Midbrain (tissue), 1 donor: ENCODE measurements around the gene SBF2.
"Not testable (repeated sequence)": the region's sequence is repeated elsewhere in the genome, so short reads cannot be mapped to it uniquely, and the experiment has no call there.

Experiments
- DNase-seq: peaks from one replicate; lab custom pipeline; 2025; lab: John Stamatoyannopoulos, UW

Gene SBF2

DNA sequence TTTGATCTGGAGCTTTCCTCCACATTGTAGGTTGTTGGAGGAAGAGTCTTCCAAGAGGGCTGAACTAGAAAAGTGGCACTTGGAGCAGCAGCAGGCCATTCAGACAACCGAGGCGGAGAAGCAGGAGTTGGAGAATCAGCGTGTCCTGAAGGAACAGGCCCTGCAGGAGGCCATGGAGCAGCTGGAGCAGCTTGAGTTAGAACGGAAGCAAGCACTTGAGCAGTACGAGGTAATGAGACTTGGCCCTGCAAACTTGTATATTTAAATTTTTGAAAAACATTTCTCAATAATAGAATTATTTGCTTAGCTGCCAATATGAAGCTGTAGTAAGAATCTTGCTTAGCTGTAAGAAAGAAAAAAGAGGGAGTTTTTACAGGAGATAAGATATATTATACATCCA lies 546.2 kb downstream of the SBF2 start:
- DNase-seq, result no peak

DNA sequence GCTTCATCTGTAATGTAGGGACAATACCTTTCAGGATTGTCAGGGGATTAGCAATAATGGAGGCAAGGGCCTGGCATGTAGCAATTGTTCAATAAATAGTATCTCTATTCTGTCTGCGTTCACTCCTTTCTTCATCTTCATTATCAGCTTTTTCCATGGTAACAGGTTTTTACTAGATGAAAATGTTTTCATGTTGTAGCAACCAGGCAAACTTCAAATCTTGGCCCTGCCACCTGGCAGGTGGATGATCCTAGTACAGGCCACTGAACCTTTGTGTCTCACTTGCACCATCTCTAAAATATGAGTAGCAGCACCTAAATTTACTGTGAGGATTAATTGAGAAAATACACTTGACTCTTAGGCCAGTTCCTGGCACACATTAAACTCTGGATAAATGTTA lies 546.8 kb downstream of the SBF2 start:
- no peak for DNase-seq

DNA sequence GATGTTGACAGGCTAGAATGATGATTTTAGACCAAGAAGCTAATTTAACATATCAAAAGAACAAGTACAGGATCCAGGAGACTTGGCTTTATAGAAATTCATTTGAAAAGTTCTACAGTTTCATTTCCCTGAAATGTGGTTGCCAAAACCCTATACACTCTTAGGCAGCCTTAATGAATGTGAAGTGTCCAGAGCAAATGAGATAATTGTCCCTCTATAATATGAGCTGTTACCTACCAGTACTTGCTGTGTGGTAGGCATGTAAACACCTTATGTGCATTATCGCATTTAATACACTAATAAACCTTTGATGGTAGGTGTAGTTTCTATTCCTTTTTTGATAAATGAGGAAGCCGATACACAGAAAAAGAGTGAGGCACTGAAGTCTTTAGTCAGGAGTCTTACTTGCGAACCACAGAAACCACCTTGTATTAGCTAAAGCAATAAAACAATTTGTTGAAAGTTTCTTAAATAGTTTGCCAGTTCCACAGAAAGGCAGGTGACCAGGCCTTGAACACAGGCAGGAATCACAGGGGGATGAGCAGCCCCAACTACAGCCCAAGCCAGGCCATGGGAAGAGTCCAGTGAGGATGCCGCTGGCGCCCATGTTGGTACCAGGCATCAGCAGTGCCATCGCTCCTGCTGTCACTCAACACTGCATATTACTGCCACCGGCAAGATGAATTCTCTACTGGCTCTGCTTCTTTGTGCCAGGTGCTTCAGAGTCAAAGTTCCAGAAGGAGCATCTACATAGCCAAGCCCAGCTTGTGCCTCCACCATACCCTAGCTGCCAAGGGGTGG lies 548.4 kb downstream of the SBF2 start:
- DNase-seq, result no peak

DNA sequence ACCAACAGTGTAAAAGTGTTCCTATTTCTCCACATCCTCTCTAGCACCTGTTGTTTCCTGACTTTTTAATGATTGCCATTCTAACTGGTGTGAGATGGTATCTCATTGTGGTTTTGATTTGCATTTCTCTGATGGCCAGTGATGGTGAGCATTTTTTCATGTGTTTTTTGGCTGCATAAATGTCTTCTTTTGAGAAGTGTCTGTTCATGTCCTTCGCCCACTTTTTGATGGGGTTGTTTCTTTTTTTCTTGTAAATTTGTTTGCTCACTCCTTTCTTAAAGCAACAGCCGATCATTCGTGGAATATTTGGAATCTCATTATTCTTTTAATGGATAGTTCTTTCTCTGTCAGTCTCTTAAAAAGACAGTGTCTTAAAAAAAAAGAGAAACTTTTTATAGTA lies 550.5 kb downstream of the SBF2 start:
- not testable (repeated sequence) for DNase-seq

DNA sequence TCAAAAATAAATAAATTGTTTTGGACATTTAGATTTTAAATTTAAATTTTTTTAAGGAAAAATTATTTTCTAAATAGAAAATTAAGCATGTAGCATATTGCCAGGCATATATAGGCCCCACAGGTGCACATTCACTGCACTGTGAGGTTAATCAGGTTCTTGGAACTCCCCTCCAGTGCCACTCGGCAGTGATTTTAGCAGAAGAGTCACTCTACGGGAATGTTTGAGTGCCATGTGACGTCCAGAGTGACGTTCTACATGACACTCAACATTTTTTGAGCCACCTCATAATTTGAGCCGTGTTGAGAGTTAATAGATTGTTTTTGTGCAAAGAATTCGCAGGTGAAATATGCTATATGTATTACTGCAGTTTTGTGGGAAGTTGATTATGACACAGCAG lies 552.8 kb downstream of the SBF2 start:
- no peak for DNase-seq

DNA sequence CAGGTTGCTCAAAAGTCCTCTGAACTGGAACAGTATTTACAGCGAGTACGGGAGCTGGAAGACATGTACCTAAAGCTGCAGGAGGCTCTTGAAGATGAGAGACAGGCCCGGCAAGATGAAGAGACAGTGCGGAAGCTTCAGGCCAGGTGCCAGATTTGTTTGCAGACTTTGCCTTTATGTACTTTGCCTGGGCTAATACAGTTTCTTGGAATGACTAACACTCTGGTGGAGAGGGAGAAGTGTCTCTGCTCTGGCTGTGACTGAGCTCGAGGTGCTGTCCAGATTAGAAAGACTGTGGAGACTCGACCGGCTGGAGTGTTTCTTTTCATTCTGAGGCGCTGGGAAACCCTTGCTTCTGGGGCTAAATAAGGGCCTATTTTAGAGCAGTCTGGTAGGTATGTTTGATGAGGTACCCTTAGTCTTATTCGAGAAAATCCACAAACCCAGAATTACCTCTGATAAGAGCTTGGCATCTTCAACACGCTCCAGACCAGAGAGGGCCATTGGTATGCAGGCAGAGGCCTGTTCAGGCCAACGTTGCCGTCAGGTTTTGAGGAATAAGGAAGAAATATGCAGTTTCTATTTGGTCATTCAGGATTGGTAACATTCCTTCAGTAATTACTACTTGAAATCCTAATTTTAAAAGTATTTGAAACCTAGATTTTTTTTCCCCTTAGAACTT lies 553.7 kb downstream of the SBF2 start:
- no peak for DNase-seq

DNA sequence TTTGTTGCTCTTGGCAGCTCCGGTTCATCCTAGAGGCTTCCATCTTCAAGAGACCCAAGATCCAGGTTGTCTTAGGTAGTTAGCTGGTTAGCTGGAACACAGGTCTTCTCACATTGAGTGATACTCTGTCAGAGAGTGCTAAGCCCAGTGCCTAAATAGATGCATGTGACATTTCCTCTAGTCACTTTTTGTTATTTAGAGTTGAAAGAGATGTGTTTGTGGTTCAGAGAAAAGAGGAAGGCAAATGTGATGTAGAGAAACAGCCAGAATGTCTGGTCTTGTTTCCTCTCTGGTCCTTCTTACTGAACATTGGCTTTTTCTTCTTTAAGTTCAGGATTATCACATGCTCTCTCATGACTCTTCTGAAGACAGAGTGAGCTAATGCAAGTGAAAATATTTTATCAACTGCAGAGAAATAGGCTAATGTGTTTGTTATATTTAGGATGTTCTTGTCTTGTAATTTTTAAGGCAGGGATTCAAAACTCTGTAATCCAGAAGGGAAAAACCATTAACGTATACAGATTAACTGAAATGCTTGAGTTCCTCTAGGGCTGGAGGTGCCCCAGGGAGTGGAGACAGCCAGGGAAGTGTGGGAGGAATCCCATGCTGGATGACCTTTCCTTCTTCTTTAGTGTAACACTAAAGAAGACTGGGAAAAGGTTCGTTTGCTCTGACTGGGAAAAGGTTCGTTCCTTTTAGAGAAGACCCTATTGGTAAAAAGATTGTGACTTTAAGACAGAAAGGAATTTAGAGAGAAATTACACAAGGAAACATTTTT lies 554.7 kb downstream of the SBF2 start:
- DNase-seq, result peak; percentile 15

DNA sequence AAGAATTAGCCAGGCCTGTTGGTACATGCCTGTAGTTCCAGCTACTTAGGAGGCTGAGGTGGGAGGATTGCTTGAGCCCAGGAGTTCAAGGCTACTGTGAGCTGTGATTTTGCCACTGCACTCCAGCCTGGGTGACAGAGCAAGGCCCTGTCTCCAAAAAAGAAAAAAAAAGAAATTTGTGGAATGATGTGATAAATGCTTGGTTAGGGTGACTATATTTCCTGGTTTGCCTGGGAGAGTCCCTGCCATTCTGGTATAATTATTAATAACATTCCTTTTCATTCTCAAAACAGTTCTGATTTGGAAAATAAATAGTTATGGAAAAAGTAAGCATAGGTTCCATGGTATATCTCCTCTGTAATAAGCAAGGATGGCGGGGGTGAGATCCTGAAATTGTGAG lies 555.3 kb downstream of the SBF2 start:
- DNase-seq, result no peak

DNA sequence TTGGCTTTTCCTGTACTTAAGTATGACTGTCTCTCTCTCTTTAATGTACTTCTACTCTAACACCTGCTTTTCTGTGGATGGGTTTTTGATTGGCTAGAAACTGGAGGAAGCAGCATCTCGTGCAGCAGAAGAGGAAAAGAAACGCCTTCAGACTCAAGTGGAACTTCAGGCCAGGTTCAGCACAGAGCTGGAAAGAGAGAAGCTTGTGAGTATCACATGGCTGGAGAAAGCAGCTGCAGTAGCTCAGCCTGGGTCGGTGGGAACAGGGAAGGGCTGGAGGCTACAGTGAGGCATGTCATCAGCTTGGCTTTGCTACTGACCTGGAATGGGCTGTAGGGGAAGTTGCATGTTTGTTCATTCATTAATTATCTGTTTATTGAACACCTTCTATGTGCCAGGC lies 555.9 kb downstream of the SBF2 start:
- DNase-seq, result peak; percentile 35

DNA sequence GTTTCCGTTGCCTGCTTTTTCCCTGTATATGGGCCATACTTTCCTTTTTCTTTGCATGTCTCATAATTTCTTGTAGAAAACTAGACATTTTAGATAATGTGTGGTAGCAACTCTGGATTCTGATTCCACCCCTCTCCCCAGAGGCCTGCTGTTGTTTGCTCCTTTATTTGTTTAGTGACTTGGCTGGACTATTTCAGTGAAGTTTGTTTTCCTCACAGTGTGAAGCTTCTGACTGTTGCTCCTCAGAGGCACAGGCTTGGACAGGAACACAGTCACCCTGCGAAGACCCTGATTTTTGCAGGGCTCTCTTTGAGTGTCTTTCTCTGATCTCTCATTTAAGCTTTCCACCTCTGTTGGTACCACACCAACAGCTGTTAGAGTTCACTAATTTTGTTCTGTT lies 557.7 kb downstream of the SBF2 start:
- DNase-seq, result no peak

DNA sequence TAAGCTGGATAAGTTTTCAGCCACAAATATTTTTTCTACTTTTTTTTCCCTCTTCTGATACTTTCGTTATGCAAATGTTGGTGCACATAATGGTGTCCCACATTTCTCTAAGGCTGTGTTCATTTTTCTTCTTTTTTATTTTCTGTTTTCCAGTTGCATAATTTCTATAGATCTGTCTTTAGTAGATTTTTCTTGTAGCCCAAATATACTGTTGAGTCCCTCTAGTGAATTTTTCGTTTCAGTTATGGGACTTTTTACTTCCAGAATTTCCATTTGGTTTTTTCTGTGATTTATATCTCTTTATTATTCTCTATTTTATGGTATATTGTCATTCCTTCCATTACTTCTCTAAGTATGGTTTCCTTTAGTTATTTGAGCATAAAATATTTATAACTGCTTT lies 558.1 kb downstream of the SBF2 start:
- no peak for DNase-seq

DNA sequence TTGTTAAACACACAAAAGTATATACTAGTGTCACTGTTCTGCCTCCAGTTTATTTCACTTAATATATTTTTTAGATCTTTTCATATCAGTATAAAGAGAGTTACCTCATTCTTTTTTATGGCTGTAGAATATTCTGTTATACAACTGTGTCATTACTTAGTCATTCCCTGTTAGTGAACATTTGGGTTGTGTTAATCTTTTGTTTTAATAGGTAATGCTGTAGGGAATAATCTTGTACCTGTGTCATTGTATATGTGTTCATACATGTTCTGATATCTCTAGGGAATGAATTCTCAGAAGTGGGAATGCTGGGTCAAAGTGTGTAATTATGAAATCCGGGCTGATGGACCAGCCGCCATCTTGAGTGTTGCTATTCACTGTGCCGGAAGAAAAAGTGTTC lies 558.8 kb downstream of the SBF2 start:
- DNase-seq, result no peak

DNA sequence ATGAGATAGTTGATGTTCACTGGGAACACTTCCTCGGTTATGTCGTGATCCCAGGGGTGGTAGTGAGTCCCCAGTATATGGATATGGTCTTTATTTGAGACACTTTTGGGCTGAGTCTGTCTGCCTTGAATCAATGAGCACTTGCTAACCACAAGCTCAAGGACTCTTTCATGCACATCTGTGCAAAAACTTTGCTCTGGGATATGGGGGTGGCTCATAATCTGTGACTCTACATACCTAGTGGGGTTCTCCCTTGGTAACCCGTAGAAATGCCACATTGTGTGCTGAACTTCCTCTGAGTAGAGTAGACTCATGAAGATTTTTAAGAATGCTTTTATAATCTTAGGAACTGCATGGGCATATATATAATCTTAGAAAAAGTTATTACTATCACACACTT lies 560.8 kb downstream of the SBF2 start:
- no peak for DNase-seq

DNA sequence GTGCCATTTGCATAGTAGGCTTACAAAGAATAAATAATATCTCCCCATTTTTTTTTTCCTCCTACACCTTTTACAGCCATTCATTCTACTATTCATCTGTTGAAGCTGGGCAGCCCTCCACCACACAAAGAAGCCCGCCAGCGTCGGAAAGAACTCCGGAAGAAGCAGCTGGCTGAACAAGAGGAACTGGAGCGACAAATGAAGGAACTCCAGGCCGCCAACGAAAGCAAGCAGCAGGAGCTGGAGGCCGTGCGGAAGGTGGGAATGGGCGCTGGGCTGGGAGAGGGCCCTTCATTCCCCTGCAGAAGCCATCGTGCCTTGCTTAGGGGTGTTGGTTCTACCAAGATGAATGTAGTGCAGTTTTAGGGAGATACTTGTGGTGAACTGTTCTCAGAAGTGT lies 561.6 kb downstream of the SBF2 start:
- no peak for DNase-seq

DNA sequence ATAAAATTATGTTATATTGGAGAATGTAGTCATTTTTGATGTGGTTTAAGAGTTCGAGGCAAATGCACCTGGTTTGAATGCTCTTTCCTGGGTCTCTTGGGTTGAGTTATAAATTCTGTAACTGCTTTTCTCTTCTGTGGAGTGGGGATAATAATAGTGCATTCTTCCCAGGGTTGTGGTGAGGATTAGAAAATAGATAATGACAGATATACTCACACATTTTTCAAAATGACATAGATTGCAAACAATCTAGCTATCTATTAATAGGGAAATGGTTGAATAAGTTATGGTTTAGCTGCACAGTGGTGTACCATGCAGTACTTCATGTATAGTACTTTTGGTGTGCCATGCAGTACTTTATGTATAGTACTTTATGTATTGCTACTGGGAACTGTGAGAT lies 562.8 kb downstream of the SBF2 start:
- DNase-seq, result no peak
